Muscle layer of duodenum (tissue), 2 donors: Measurements from ENCODE around the gene DNAAF5.
A peak's percentile ranks its signal among the peaks of the same experiment; 100 is the strongest.

Experiments used
- H3K27ac ChIP-seq: one replicate; pipeline ENCODE4 v1.7.0; 2013; ENCODE audit warnings: mild to moderate bottlenecking, low read length
- H3K27me3 ChIP-seq: one replicate; pipeline ENCODE4 v1.7.0; 2013; ENCODE audit warnings: low read depth, mild to moderate bottlenecking, control low read depth, low read length
- H3K36me3 ChIP-seq, 2 donors: one replicate each; pipeline ENCODE4 v1.7.0; 2013; ENCODE audit warnings: low read length in 2 of 2, control low read depth in 1 of 2, mild to moderate bottlenecking in 1 of 2; ENCODE audit not compliant: insufficient read depth in 2 of 2, control insufficient read depth in 1 of 2
- H3K4me1 ChIP-seq, 2 donors: one replicate each; pipeline ENCODE4 v1.7.0; 2013; ENCODE audit warnings: low read length in 2 of 2, mild to moderate bottlenecking in 2 of 2, control low read depth in 1 of 2, moderate library complexity in 1 of 2; ENCODE audit not compliant: insufficient read depth in 2 of 2, control insufficient read depth in 1 of 2
- H3K4me3 ChIP-seq, 2 donors: one replicate each; pipeline ENCODE4 v1.7.0; 2013; ENCODE audit warnings: low read length in 2 of 2, low read depth in 1 of 2, mild to moderate bottlenecking in 1 of 2
- H3K9me3 ChIP-seq, 2 donors: one replicate each; pipeline ENCODE4 v1.7.0; 2013; ENCODE audit warnings: low read length in 2 of 2, control low read depth in 1 of 2, mild to moderate bottlenecking in 1 of 2; ENCODE audit not compliant: control insufficient read depth in 1 of 2
- donor health status: healthy.

Gene DNAAF5

DNA sequence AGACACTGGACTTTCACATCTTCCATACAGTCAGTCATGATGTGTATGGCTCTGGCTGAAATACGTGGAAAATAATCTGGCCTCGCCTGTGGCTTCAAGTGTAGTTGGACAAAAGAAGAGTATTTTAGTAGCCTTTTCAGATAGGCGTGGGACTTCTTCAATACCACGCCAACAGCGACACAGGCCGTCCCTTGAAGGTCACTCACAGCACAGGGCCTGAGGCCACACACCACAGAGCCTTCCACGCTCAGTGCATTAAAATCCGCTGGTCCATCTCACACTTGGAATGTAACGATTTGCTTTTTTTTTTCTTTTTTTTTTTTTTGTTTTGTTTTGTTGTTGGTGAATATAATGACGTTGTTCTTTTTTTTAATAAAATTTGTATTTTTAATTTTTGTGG lies 54.0 kb downstream of the DNAAF5 start:
- H3K36me3 ChIP-seq: peaks cover 16 to 27% of the 10 kb centered on the region in 2 donors
- peaks cover 0 to 20% of the 10 kb centered on the region in 2 donors for H3K4me1 ChIP-seq
- H3K27ac ChIP-seq: no peak overlapping the region
- no peaks in the 10 kb centered on the region for H3K9me3 ChIP-seq
- no peaks in the 10 kb centered on the region for H3K27me3 ChIP-seq
- H3K4me3 ChIP-seq: no peak overlapping the region

GRCh38 chr7:781186-781849 lies 54.8 kb downstream of the DNAAF5 start:
- H3K27ac ChIP-seq: no peak overlapping the region
- no peaks in the 10 kb centered on the region for H3K27me3 ChIP-seq
- H3K4me3 ChIP-seq: peak overlapping the region in 1 of 2 donors; percentile 40
- H3K4me1 ChIP-seq: peaks cover 0 to 24% of the 10 kb centered on the region in 2 donors
- no peaks in the 10 kb centered on the region for H3K9me3 ChIP-seq
- H3K36me3 ChIP-seq: peaks cover 13 to 20% of the 10 kb centered on the region in 2 donors

GRCh38 chr7:781936-782529 lies 55.5 kb downstream of the DNAAF5 start:
- no peak overlapping the region for H3K27ac ChIP-seq
- no peaks in the 10 kb centered on the region for H3K27me3 ChIP-seq
- peaks cover 0 to 28% of the 10 kb centered on the region in 2 donors for H3K4me1 ChIP-seq
- peaks cover 13 to 17% of the 10 kb centered on the region in 2 donors for H3K36me3 ChIP-seq
- no peak overlapping the region for H3K4me3 ChIP-seq
- no peaks in the 10 kb centered on the region for H3K9me3 ChIP-seq

DNA sequence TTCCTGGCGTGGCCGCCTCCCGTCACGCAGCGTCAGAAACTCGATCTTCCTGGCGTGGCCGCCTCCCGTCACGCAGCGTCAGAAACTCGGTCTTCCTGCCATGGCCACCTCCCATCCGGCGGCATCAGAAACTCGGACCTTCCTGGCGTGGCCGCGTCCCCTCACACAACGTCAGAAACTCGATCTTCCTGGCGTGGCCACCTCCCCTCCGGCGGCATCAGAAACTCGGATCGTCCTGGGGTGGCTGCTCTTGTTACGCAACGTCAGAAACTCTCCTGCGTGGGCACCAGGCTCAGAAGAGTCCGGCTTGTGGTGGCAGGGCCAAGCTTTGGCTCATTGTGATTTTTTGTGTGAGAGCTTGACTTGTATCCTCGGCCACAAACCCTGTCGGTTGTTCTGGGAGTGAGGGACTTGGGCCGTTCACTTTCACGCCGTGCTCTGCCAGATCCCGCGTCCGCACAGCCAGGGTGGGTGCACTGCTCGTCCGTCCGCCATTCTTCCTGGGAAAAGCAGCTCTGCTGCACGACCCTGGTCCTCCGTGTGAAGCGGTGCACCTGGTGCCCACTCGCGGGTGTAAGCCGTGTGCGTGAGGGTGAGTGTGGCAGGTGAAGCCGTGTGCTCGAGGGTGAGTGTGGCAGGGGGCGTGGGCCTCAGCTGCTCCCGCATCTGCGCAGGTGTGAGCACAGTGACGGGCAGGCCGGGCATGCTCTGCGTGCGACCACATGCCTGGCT lies 56.4 kb downstream of the DNAAF5 start:
- peaks cover 0 to 28% of the 10 kb centered on the region in 2 donors for H3K4me1 ChIP-seq
- H3K36me3 ChIP-seq: peaks cover 13 to 17% of the 10 kb centered on the region in 2 donors
- H3K27ac ChIP-seq: no peak overlapping the region

GRCh38 chr7:783556-784490 lies 57.3 kb downstream of the DNAAF5 start:
- H3K27me3 ChIP-seq: no peaks in the 10 kb centered on the region
- H3K9me3 ChIP-seq: no peaks in the 10 kb centered on the region
- peaks cover 12 to 13% of the 10 kb centered on the region in 2 donors for H3K36me3 ChIP-seq
- H3K27ac ChIP-seq: no peak overlapping the region
- H3K4me1 ChIP-seq: peaks cover 0 to 26% of the 10 kb centered on the region in 2 donors
- H3K4me3 ChIP-seq: no peak overlapping the region

More for the DNA sequence above, 56.4 kb downstream of the DNAAF5 start:
- no peak overlapping the region for H3K4me3 ChIP-seq
- no peaks in the 10 kb centered on the region for H3K9me3 ChIP-seq
- no peaks in the 10 kb centered on the region for H3K27me3 ChIP-seq

DNA sequence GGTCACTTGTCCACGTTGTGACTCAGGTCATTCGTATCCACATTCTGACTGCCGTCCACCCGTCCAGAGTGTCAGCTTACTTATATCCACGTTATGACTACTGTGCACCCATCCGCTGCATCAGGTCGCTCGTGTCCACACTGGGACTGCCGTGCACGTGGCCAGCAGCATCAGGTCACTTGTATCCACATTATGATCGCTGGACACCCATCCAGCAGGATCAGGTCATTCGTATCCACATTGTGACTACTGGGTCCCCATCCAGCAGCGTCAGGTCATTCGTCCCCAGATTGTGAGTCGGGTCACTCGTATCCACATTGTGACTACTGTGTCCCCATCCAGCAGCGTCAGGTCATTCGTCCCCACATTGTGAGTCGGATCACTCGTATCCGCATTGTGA lies 58.5 kb downstream of the DNAAF5 start:
- no peaks in the 10 kb centered on the region for H3K27me3 ChIP-seq
- peaks cover 10 to 11% of the 10 kb centered on the region in 2 donors for H3K36me3 ChIP-seq
- H3K27ac ChIP-seq: no peak overlapping the region
- no peak overlapping the region for H3K4me3 ChIP-seq
- H3K9me3 ChIP-seq: no peaks in the 10 kb centered on the region
- peaks cover 0 to 15% of the 10 kb centered on the region in 2 donors for H3K4me1 ChIP-seq

DNA sequence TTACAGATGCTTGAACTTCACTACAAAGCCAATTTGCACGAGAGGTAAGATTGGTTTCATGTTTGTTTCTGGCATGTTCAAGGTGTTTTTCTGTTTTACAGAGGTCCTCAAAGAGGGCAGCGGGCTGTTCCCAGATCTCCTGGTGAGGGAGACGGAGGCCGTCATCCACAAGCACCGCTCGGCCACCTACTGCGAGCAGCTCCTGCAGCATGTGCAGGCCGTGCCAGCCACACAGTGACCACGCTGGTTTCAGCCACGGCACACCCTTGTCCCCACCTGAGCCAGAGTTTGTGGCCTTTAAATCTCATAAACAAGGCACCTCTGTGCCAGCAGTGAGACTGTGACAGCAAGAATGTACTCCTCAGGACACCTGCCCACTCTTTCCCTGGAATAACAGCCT lies 58.9 kb downstream of the DNAAF5 start:
- Histone ChIP-seq H3K27me3 (no peaks in the 10 kb centered on the region), H3K36me3 (peaks cover 6 to 11% of the 10 kb centered on the region in 2 donors)

GRCh38 chr7:786472-787255 lies 60.2 kb downstream of the DNAAF5 start:
- no peak overlapping the region for H3K4me3 ChIP-seq

More for the DNA sequence above, 58.9 kb downstream of the DNAAF5 start:
- no peaks in the 10 kb centered on the region for H3K9me3 ChIP-seq
- H3K4me1 ChIP-seq: peaks cover 0 to 10% of the 10 kb centered on the region in 2 donors
- H3K27ac ChIP-seq: no peak overlapping the region
- no peak overlapping the region for H3K4me3 ChIP-seq

GRCh38 chr7:787332-788240 lies 61.1 kb downstream of the DNAAF5 start:
- Histone ChIP-seq H3K4me3 (no peak overlapping the region), H3K9me3 (no peaks in the 10 kb centered on the region), H3K4me1 (peaks cover 0 to 8% of the 10 kb centered on the region in 2 donors), H3K27ac (no peak overlapping the region), H3K36me3 (peaks cover 3 to 11% of the 10 kb centered on the region in 2 donors), H3K27me3 (no peaks in the 10 kb centered on the region)

More at GRCh38 chr7:786472-787255, 60.2 kb downstream of the DNAAF5 start:
- H3K36me3 ChIP-seq: peaks cover 3 to 11% of the 10 kb centered on the region in 2 donors
- no peak overlapping the region for H3K27ac ChIP-seq
- H3K27me3 ChIP-seq: no peaks in the 10 kb centered on the region
- H3K9me3 ChIP-seq: no peaks in the 10 kb centered on the region
- peaks cover 0 to 8% of the 10 kb centered on the region in 2 donors for H3K4me1 ChIP-seq
